ENCODE results near the gene ZDHHC8.

DNA sequence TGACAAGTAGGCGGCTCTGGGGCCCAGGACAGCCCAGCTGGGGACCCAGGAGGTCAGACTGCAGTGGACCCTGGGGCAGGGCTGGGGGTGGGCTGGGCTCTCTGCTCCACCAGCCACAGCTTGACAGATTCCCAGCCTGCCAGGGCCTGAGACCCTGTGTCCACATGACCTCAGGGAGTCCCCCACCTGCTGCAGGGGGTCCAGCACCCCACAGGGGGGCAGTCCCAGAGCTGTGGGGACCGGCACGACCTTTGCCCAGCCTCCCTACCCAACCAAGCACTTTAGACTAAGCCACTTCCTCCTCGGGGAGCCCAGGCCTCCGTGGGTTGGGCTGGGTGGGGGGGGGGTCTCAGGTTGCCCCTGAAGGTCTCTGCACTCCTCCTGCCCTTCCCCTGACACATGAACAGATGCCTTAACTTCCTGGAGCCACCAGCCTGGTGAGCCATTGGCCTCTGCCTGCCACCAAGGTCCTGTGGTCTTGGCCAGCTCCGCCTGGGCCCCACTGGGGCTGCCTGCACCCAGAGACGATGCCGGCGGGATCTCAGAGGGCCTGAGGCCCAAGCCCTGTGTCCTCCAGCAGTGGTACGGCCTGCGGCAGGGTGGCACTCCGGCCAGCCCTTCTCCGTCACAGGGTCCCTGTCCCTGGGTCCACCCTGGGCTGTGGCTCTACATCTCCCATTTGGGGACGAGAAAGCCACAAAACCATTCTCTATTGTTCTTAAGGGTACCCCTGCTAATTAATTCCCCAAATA, 15.8 kb downstream of the ZDHHC8 start:
- TF ChIP-seq POLR2A (IDR thresholded peaks at IDR 0.05; ENCODE audit: low read length) (no peak), GATA1 (IDR thresholded peaks at IDR 0.05; ENCODE audit: low read depth, low read length) (no peak)
